Gastroesophageal sphincter (tissue), 3 donors: ENCODE results near the gene RFNG.

Experiments
- CTCF ChIP-seq, 4 experiments: fragments of 200-600 bp in 2 of 4; fragments of 450-650 bp in 2 of 4; sonication (generic) in 1 of 4; IDR thresholded peaks; one replicate each; pipeline ENCODE4 v1.5.1; 2017 to 2019; ENCODE audit warnings: antibody characterized with exemption in 4 of 4, mild to moderate bottlenecking in 2 of 4, moderate library complexity in 2 of 4
- POLR2A ChIP-seq, 2 donors: fragments of 450-650 bp; IDR thresholded peaks; one replicate each; pipeline ENCODE4 v1.6.1; 2017; ENCODE audit warnings: antibody characterized with exemption in 2 of 2, mild to moderate bottlenecking in 2 of 2, moderate library complexity in 1 of 2

- TF ChIP-seq CTCF (IDR thresholded peaks at IDR 0.05) (no peak), POLR2A (IDR thresholded peaks at IDR 0.05) (no peak)
Measured at GRCh38 chr17:82081966-82082365, 30.4 kb upstream of the RFNG start.
